Hematopoietic multipotent progenitor cell (in vitro differentiated cells): ENCODE data around the gene TPCN2. TPM values are rescaled to one million over a fixed set of nuclear protein-coding genes. Genes with fewer than 3 reads are reported as not detected.
"Not testable (repeated sequence)": the region's sequence is repeated elsewhere in the genome, so short reads cannot be mapped to it uniquely, and the experiment has no call there.

ENCODE experiments used
- DNase-seq, 3 donors: peaks; one replicate each; pipeline ENCODE4 v3.0.0-alpha.2; 2011 to 2015; ENCODE audit warnings: low read depth in 2 of 3, low spot score in 2 of 3
- total RNA-seq: library from RNA; depleted of rRNA; stranded (reverse); fragments of >200 nt; gene quantifications from one replicate; pipeline ENCODE4 v1.2.3, GENCODE V29; 2012

Gene TPCN2
- total RNA-seq, 1 donor = 32.6 TPM

DNA sequence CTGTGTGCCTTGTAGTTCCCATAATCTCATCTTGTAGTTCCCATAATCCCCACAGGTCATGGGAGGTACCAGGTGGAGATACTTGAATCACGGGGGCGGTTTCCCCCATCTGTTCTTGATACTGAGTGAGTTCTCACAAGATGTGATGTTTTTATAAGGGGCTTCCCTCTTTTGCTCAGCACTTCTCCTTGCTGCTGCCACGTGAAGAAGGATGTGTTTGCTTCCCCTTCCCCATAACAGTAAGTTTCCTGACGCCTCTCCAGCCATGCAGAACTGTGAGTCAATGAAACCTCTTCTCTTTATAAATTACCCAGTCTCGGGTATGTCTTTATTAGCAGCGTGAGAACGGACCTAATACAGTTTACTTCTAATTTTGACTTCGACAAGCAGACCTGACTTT lies 93.0 kb downstream of the TPCN2 start:
- DNase-seq = peak in 2 of 3 donors; percentile 18 to 62

DNA sequence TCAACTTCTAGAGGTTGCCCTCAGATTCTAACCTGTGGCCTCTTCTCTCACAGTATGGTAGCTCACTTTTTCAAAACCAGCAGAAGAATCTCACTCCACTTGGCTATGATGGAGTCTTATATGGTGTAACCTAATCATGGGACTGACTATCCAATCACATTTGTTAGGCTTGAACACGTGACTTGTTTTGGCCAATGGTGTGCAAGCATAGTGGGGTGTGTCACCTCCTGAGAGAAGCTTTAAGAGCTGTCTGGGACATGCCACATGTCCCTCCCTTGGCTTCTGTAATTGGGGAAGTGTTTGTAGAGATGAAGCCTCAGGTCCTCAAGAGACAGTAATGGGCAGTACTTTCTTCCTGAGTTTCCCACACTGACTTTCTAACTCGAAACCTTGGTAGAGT lies 94.2 kb downstream of the TPCN2 start:
- DNase-seq = peak in 1 of 3 donors; percentile 7

DNA sequence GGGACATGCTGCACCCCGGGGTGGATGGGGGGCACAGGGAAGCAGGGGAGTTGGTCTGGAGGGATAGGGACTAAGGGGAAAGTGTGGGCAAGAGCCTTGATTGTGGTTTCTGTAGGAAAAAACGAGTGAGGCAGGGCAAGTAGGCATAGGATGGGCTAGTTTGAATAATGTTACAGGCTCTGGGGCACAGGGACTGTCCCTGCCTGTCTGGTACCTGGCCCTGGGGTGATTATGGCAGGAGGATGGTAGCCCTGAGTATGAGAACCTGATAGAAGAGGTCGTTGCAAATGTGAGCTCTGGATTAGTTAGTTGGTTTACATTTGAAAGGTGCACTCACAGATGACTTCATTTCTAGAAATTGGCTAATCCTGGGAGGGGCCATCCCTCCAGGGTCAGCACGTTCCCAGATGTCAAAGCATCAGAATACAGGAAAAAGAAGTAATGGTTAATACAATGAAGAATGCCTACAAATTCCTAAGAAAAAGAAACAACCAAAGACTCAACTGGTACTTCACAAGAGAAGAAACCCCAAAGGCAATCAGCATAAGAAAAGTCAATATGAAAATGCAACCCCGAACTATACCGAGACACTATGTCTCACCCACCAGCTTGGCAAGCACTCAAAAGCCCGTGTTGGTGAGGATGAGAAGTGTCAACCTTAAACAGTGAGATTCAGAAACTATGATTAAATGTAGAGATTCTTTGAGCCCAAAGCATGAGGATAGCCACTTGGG lies 95.8 kb downstream of the TPCN2 start:
- DNase-seq = no peak

DNA sequence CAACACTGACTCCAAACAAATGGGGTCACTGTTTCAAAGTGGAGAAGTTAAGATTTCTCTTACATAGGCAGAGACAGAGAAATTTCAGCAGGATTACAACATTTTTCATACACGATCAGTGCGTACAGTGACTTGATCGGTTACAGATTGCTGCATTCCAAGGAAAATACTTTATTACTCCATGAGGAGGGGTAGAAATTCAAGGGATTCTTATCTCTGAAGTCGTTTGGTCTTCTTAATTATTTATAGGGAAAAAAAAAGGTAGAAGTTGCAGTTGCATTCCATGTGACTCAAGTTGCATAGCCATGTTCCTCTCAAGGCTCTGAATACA lies 96.3 kb downstream of the TPCN2 start:
- DNase-seq = no peak

DNA sequence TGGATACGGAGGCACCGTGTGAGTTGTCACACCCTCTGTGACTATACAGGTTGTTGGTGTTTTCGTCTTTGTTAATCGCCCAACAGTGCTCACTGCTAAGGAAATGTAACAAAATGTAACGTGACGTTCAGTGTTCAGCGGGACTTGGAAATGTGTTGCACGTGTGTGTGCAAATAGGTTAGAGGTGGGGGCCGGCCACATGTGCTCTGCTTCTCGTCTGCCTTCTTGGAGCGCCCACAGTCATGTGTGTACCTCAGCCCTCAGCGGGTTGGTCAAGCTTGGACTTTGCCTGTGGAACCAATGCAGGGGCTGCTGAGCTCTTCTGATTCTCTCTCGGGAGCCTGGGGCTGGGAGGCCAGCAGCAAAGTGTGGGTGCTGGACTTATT lies 99.6 kb downstream of the TPCN2 start:
- no peak for DNase-seq

DNA sequence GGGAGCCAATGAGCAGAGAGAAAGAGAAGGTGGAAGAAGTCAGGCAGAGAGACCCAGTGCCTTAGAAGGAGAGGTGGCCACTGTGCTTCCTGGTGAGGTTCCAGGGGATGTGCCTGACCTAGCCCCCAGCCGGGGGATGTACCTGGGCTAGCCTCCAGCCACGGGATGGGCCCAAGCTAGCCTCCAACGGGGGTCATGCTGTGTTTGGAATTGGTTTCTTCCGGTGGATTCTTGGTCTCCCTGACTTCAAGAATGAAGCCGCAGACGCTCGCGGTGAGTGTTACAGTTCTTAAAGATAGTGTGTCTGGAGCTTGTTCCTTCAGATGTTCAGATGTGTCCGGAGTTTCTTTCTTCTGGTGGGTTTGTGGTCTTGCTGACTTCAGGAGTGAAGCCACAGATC lies 100.1 kb downstream of the TPCN2 start:
- DNase-seq = no peak

DNA sequence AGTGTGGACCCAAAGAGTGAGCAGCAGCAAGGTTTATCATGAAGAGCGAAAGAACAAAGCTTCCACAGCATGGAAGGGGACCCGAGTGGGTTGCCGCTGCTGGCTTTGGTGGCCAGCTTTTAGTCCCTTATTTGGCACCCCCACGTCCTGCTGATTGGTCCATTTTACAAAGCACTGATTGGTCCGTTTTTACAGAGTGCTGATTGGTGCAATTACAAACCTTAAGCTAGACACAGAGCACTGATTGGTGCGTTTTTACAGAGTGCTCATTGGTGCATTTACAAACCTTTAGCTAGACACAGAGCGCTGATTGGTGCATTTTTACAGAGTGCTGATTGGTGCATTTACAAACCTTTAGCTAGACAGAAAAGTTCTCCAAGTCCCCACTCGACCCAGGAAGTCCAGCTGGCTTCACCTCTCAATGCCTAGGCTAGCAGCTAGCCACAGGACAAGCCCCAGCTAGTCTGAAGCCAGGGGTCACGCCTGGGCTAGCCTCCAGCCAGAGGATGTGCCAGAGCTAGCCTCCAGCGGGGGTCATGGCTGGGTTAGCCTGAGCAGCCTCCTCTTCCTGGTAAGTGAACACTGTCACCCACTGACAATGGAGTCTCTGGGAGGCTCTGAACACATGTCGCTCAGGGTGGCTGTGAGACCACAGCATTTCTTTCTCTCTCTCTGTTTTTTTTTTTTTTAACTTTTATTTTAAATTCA lies 100.8 kb downstream of the TPCN2 start:
- not testable (repeated sequence) for DNase-seq

DNA sequence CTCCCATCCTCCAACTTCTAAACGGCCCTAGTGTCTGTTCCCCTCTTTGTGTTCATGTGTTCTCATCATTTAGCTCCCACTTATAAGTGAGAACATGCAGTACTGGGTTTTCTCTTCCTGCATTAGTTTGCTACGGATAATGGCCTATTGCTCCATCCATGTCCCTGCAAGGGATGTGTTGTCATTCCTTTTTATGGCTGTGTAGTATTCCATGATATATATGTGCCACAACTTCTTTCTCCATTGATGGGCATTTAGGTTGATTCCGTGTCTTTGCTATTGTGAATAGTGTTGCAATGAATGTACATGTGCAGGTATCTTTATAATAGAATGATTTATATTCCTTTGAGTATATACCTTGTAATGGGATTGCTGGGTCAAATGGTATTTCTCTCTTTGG lies 101.4 kb downstream of the TPCN2 start:
- DNase-seq = no peak

DNA sequence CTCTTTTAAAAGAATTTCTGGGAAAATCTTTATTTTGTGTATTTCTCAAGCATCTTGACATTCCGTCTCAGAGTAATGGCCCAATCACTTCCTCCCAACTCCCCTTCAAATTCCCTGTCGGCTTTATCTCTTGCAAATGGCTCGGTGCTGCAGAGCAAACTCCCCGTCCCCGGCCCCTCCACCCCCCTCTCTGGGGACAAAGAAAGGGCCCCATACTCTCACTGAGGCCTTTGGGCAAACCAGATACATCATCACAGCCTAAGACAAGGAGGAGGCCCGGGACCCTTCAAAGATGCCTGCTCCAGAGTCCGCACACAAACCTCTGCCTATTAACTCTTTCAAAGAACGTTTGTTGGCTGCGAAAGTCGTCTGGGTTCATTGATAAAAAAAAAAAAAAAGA lies 103.1 kb downstream of the TPCN2 start:
- DNase-seq = no peak

DNA sequence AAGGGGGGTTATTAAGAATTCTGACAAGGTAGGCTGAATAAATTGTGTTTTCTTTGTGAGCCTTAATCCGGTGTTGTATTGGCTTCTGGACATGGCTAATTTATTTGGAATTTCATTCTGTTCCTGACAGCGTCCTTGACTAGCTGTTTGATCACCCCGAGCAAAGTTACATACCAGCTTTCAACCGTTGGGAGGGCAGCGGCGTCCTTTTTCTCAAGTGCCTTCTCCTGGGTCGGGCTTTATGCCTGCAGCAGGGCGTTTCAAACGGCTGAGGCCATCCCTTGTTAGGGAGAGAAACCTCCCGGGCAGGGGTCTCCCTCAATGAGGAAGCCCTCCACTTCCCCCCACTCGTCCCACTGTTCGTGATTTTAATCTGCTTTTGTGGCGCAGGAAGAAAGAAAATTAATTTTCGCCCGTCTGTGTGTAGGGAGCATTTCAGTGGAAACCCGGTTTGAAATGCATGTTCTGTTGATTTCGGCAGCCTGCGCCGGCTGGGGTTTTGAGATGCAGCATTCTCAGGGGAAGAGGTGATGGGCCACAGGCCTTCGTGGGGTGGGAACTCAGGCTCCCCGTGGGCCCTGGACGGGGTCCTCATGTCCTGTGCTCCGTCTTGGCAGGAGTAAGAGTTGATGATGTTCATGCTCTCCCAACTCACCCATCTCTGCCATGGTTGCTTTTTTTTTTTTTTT lies 104.1 kb downstream of the TPCN2 start:
- no peak for DNase-seq

DNA sequence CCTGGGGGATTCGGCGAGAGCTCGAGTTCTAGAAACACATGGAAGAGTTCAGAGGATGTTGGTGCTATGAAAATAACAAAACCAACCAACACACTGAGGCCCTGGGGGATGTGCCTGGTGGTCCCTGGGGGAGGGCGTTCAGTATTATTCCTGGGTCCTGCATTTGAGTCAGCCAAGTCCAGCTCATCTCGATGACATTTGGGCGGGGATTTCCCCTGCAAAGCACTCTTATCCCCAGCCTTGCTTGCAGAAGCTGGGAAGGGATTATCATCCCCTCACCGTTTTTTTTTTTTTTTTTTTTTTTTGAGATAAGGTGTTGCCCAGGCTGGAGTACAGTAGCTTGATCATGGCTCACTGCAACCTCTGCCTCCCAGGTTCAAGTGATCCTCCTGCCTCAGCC lies 104.9 kb downstream of the TPCN2 start:
- no peak for DNase-seq

DNA sequence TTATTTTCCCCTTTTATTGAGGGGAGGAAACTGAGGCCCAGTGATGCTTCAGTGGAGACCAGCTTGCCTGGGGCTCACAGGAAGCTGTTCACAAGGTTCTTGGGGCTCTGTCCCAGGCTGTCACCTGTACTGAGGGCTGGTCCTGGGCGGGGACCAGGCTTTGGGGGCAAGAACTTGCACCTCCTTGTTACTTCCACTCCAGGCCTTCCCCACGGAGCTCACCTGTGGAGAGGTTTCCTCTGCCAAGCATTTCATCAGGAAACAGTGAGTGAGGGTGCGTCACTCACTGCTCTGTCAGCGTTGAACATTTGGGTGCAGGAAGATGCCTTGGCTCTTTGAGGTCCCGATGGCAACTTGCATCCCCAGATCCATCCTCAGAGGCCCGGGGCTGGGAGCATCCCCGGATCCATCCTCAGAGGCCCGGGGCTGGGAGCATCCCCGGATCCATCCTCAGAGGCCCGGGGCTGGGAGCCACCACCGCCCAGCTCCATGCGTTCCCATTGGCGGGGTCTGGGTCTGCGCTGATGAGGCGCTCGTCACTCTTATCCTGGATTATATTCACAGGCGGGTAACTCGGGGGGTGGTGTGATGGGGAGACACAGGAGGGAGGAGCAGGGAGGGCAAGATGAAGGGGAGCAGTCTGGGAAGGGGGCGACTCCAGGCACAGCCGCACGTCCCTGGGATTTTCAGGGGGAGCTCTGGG lies 105.6 kb downstream of the TPCN2 start:
- DNase-seq = no peak

DNA sequence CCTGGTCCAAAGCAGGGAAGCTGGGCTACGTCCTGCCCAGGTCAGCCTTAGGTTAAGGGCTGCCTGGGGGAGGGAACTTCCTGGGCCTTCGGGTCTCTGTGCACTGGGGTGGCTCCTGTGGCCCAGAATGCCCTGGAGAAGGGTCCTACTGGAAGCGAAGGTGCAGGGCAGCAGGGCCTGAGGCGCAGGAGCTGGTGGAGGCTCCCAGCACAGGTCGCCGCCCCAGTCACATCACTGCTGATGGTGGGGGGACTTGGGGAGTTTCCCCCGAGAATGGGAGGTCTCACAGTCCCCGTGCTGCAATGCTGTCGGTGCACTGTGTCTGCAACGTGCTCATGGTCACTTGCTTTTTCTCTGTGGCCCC lies 106.2 kb downstream of the TPCN2 start:
- no peak for DNase-seq

DNA sequence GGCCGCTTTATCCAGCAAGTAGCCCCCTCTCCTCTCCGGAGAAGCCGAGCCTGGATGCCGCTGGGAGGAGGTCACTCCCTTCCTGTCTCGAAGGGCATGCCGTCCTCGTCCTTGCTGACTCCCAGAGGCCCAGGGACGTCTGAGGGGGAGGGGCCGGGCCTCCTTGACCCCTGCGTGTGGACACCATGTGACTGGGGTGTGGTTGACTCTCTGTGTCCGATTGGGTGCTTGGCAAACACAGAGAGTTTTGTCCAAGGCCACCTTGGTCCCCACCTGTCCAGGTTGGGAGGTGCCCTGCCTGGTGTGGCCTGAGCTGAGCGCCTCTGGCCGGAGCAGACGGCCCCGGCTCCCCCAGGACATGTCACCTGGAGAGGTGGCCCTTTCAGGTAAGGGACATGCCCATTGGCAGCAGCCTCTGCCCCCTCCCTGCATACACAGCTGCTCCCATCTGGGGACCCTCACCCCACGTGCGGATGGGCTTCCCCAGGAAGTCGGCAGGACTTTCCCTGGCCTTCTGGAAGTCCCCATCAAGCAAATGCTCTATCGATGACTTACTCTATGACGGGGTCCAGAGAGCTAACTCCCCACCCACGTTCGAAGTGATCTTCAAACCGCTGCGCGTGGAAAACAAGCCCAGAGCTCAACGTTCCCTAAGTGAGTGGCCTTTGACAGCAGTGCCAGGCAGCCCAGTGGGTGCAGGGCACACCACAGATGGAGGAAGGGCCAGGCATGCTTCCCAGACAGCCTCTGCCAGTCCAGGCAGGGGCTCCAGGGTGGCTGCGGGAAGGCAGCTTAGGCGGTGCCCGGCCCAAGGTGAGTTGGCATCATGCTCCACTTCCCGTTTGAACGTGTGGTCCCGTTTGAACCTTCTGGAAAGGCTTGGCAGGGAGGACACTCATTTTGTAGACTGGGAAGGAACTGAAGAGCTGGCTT lies 106.8 kb downstream of the TPCN2 start, which contains the start of gene SMIM38:
SMIM38 (plus strand) TSS at position 634 of the 933 bp plus-strand sequence. CDS start 1,912 bp downstream, outside the sequence.
- DNase-seq = no peak

DNA sequence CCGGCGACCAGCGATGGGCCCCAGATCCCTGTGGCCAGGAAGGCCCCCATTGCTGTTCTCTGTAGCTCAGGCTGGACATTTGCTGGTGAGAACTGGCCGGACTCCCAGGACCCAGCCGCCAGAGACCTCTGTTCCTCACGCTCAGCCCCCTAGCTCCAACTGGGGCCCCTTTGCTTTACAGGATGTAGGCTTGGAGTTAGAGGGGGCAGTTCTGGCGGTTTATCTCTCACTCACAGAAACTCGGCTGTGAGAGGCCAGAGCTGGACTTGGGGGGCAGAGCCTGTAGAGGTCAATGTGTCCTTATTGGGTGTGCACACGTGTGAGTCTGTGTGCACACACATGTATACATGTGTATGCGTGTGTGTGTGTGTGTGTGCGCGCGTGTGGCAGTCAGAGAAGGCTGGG lies 107.5 kb downstream of the TPCN2 start:
- DNase-seq = no peak

DNA sequence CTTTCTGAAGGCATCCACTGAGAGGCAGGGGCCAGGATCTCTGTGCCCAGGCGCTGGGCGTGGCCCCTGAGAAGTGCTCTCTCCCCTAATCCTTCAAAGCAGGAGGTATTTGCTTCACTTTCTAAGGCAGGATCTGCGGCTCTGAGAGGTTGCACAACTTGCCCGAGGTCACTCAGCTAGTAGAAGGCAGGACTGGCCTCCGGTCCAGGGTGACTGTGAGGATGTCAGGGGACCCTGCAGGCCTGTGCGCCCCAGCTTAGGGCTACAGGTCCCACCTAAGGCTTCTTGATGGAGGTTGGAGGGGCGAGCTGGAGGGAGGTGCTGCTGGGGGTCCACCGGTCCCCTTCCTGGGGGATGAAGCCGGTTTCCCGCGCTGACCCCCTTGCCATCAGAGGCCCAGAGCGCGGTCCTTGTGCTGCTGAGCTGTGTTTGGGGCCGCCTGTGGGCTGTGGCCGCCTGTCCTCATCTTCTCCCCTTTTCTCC lies 108.0 kb downstream of the TPCN2 start:
- DNase-seq = no peak

DNA sequence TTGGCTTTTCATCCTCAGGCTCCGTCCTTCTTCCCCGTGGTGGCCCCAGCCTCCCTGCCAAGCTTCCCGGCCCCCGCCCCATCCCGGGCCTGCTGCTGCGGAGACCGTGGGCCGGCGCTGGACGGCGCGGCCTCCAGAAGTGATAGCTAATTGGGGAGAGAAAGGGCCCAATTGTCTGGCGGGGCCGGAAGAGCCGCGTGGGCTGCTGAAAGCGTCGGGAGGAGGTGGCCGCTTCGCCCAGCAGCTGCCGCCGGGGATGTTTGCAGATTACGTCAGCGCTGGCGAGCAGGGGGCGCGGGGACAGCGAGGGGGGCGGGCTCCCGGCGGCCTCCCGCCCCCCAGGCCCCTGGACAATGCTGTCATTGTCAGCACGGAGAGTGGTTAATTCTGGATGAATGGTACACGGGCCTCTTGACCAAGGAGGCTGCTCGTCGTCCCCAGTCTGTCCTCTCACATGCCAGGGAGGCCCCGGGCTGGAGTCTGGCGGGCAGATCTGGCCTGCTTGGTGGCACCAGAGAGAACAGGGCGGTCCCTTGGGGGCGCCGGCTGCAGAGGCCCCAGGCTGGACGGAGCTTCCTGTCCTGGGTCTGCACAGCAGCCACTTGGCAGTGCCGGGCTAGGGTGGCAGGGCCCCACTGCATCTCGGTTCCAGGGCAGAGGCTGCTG lies 108.6 kb downstream of the TPCN2 start:
- peak in 1 of 3 donors; percentile 9 for DNase-seq

DNA sequence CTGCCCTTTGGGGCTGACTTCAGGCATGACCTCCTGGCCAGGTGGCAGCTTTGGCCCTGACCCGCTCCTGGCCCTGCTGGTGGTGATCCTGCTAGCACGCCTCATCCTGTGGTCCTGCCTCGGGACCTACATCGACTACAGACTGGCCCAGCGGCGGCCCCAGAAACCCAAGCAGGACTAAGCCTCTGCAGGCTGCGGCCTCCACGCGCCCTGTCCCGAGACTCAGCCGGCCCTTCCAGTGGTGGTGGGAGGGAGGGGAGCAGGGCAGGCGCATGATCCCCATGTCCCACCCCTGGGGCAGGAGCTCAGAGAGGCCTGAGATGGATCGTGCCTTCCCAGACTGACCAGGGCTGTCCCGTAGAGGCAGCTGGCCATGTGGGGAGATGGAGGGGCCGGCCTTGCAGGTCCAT lies 109.1 kb downstream of the TPCN2 start:
- DNase-seq = no peak

DNA sequence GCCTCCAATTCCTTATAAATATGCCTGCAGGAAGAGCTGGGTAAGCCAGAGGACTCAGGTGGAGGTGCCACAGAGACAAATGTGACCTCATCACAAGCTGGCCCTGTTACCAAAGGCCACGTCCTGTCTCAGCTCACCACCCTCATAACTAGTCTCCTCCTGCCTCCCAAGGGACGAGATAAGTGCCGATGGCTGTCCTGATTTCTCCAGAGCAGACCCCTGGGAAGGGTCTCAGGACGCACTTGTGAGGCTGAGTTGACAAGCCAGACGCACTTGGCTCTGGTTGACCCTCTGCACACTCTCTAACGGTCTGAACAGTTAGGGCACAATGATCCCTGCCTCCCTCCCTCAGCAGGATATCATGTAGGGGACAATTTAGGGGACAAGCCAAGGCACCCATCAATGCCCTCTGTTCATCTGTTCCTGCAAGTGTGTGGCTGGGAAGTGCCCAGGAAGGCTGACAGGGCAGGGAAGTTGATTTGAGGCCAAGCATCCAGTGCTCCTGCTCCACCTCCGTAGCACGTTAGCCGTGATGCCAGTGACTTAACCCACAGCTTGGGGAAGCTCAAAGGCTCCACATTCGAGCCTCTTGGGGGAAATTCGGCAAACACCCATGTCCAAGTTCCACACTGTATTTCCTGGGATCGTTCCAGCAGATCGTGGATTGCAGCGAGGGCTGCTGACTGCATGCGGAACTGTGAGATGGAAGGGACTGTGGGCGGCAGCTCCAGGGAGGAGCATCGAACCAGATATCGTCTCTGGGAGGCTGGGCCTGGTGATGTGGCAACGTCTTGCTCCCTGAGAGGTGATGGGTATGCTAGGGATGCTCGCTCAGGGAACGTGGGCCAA lies 109.8 kb downstream of the TPCN2 start:
- DNase-seq = no peak
